ENCODE data around the gene ZSCAN10.
"Not testable (repeated sequence)": the region's sequence is repeated elsewhere in the genome, so short reads cannot be mapped to it uniquely, and the experiment has no call there.

Gene ZSCAN10

GRCh38 chr16:3085868-3086595, 13.1 kb downstream of the ZSCAN10 start:
- DNase-seq (ENCODE audit: low read depth) = no peak

GRCh38 chr16:3084969-3085670, 14.0 kb downstream of the ZSCAN10 start:
- DNase-seq (ENCODE audit: low read depth) = no peak

- DNase-seq (ENCODE audit: low read depth) = no peak
These were observed 14.6 kb downstream of the ZSCAN10 start for GRCh38 chr16:3084491-3084890.

- not testable (repeated sequence) for DNase-seq (ENCODE audit: low read depth)
These were observed 15.7 kb downstream of the ZSCAN10 start for GRCh38 chr16:3083408-3083807.

- not testable (repeated sequence) for DNase-seq (ENCODE audit: low read depth)
These were observed 17.1 kb downstream of the ZSCAN10 start for GRCh38 chr16:3081957-3082356.

DNA sequence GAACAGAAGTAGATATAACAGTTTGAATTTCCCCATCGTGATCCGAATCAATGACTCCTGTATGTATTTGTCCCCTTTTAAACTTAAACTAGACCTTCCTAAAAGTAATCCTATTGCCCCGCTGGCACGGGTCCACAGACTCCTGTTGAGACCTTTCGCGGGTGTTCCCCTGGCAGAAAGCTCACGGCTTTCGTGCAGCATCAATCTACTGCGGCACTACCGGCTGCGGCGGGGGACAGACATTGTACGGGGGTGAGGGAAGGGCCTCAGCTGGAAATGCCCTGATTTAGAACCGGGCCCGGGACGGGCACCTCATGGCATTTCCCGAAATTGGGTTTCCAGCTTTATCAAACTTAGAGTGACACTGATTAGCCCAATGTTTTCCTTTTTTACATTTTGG, 19.1 kb downstream of the ZSCAN10 start:
- no peak for DNase-seq (ENCODE audit: low read depth)

GRCh38 chr16:3076577-3076976, 22.5 kb downstream of the ZSCAN10 start:
- no peak for DNase-seq (ENCODE audit: low read depth)

- DNase-seq (ENCODE audit: low read depth) = not testable (repeated sequence)
These were observed 23.1 kb downstream of the ZSCAN10 start for GRCh38 chr16:3075946-3076345.

DNA sequence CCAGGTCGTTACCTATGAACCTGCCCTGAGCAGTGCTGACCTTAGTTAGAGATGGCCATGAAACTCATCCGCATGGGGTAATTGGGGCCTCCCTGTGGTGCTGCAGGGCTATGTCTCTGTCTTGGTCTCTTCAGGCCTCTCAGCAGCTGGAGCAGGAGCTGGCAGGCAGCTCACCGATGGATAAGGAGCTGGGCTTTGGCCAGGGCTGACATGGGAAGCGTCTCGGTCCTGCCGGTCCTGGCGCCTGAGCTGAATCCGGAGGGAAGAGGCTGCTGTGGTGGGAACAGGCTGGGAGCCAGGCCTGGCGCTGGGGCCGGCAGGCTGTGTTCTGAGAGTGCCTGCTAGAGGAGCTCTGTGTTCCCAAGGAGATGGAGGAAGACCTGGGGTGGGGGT, 23.6 kb downstream of the ZSCAN10 start:
- no peak for DNase-seq (ENCODE audit: low read depth)

- no peak for DNase-seq (ENCODE audit: low read depth)
These were observed 24.1 kb downstream of the ZSCAN10 start for GRCh38 chr16:3074860-3075522.

DNA sequence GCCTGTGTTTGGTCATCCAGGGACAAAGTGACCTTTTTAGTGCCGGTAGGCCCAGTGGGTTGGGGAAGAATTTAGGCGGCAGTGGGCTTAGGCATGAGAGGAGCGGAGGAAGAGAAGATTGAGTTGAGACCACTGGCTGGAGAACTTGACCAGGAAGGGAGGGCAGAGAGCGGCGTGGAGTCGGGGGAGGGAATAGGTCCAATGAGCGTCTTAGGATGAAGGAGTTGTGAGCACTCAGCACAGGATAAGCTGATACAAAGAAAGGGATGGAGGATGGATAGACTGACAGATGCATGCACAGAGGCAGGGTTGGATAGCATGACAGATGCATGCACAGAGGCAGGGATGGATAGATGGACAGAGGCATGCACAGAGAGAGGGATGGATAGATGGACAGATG, 25.6 kb downstream of the ZSCAN10 start:
- DNase-seq (ENCODE audit: low read depth) = no peak

DNA sequence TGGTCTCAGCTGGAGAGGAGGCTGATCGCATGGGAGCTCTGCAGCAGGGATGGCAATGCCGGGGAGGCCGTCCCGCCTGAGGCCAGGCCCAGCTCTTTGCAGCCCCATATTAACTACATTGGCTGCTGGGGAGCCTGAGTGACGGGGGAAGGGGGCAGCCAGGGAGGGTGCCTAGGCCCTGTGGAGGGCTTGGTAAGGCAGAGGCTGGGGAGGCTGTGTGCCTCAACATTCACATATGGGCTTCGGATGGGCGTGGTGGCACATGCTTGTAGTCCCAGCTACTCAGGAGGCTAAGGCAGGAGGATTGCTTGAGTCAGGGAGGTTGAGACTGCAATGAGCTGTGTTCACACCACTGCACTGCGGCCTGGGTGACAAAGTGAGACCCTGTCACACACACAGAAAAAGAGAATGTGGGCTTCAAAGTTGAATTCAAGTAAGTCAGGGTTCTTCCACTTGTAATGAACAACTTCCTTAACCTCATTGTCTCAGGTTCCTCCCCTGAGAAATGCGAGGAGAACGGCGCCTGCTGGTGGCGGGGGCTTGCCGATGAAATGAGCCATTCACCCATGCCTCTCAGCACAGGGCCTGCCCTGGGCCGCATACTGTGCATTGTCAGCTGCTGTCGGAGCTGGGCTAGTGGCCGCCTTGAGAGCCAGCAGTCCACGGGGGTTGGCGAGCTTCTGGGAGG, 26.4 kb downstream of the ZSCAN10 start:
- not testable (repeated sequence) for DNase-seq (ENCODE audit: low read depth)

GRCh38 chr16:3072148-3072547, 26.9 kb downstream of the ZSCAN10 start:
- not testable (repeated sequence) for DNase-seq (ENCODE audit: low read depth)

DNA sequence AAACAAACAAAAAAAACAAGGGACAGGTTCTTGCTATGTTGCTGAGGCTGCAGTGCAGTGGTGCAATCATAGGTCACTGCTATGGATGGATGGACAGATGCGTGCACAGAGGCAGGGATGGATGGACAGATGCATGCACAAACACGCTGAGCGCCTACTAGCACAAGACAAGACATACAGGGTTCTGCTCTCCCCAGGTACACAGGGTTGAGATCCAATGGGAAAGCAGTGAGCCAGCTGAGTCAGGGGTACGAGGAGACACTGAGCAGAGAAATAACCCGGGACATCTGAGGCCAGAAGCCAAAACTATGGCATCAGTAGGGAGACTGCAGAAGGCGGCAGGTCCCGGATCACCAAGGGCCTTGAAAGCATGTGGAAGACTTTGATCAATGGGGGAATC, 27.4 kb downstream of the ZSCAN10 start:
- no peak for DNase-seq (ENCODE audit: low read depth)

DNA sequence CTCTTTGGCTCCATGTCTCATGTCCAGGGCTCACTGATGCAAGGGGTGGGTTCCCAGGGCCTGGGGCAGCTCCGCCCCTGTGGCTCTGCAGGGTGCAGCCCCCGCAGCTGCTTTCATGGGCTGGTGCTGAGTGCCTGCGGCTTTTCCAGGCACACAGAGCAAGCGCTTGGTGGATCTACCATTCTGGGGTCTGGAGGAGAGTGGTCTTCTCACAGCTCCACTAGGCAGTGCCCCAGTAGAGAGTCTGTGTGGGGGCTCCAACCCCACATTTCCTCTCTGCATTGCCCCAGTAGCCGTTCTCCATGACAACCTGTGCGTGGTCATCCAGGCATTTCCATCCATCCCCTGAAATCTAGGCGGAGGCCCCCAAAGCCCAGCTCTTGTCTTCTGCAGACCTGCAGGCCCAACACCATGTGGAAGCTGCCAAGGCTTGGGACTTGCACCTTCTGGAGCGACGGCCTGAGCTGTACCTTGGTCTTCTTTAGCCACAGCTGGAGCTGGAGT, 28.4 kb downstream of the ZSCAN10 start:
- no peak for DNase-seq (ENCODE audit: low read depth)

GRCh38 chr16:3069146-3069545, 29.9 kb downstream of the ZSCAN10 start:
- not testable (repeated sequence) for DNase-seq (ENCODE audit: low read depth)

DNA sequence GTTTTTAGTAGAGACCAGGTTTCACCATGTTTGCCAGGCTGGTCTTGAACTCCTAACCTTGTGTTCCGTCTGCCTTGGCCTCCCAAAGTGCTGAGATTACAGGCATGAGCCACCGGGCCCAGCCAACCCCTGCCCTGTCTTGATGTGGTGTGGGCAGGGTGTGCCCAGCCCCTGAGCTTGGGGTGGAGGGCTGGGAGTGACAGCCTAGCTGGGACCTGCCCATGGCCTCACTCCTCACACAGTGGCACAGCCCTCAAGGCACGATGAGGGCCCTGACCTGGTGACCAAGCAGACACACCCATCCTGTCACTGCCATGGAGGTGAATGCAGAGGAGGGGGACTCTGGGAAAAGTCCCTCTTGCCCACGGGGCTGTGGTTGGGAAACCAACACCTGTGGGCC, 30.6 kb downstream of the ZSCAN10 start:
- no peak for DNase-seq (ENCODE audit: low read depth)

- DNase-seq (ENCODE audit: low read depth) = no peak
These were observed 32.7 kb downstream of the ZSCAN10 start for GRCh38 chr16:3066440-3066748.

GRCh38 chr16:3065742-3066439, 33.2 kb downstream of the ZSCAN10 start:
- DNase-seq (ENCODE audit: low read depth) = no peak

- peak; percentile 13 for DNase-seq (ENCODE audit: low read depth)
These were observed 33.9 kb downstream of the ZSCAN10 start, which contains the start of gene IL32 for GRCh38 chr16:3065069-3065741. Gene IL32 (plus strand): TSS chr16:3065640. CDS start chr16:3065812, 172 bp downstream.
